ENCODE results near the gene ZNF672.

DNA sequence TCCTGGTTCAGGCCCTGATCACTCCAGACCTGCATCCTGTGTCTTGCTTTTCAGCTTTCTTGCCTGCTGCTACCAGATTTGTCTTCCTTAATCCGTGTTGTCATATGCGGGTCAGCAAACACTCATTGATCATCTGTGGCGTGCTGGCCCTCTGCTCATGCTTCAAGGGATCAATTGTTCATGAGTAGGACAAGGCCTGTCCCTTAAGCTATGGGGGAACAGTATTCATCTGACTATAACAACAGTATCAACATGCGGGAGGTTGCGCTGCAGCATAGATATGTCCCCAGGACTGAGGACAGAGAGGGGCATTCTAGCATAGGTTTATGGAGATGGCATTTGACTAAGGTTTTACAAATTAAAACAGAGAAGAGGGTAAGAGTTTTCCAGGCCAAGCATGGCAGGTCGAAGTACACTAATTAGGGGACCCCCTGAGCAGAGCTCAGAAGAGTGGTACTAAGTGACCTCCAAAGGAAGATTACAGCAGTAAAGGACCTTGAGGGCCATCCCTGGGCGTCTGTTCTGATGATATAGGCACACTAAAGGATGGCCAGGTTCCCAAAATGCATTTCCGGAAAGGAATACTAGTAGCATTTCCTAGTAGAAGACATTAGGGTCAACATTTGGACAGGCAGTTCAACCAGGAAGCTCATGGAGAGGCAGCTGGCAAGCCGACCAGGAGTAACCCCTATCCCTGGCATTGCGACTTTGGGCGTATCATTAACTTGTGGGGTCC lies 811 bp upstream of the ZNF672 start:
- TF ChIP-seq, protein P1, sequence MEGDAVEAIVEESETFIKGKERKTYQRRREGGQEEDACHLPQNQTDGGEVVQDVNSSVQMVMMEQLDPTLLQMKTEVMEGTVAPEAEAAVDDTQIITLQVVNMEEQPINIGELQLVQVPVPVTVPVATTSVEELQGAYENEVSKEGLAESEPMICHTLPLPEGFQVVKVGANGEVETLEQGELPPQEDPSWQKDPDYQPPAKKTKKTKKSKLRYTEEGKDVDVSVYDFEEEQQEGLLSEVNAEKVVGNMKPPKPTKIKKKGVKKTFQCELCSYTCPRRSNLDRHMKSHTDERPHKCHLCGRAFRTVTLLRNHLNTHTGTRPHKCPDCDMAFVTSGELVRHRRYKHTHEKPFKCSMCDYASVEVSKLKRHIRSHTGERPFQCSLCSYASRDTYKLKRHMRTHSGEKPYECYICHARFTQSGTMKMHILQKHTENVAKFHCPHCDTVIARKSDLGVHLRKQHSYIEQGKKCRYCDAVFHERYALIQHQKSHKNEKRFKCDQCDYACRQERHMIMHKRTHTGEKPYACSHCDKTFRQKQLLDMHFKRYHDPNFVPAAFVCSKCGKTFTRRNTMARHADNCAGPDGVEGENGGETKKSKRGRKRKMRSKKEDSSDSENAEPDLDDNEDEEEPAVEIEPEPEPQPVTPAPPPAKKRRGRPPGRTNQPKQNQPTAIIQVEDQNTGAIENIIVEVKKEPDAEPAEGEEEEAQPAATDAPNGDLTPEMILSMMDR (IDR thresholded peaks at IDR 0.05) = no peak
- TF ChIP-seq POLR2A (IDR thresholded peaks at IDR 0.05) = no peak

All from testis (tissue), 2 donors.